K562 (cell line): Measurements from ENCODE around the gene DOCK8. TPM values are rescaled to one million over a fixed set of nuclear protein-coding genes. Genes with fewer than 3 reads are reported as not detected.

Experiments
- ELF4 ChIP-seq: fragments of 450-650 bp; formaldehyde crosslinking; IDR thresholded peaks from 2 replicates; pipeline ENCODE4 v1.4.0; 2022; ENCODE audit warnings: missing genetic modification characterization
- KLF16 ChIP-seq: IDR thresholded peaks from 2 replicates; pipeline ENCODE4 v1.6.1; 2016; ENCODE audit warnings: antibody characterized with exemption
- POLR2B ChIP-seq: fragments of 450-650 bp; IDR thresholded peaks from 2 replicates; pipeline ENCODE4 v1.6.1; 2018; ENCODE audit warnings: low read depth; ENCODE audit not compliant: partially characterized antibody
- PTBP1 ChIP-seq: fragments of 200-400 bp; formaldehyde crosslinking; IDR thresholded peaks from 2 replicates; pipeline ENCODE4 v1.6.1; 2017; ENCODE audit warnings: low read depth, low read length
- polyA plus RNA-seq, 8 experiments: library from polyadenylated mRNA; depleted of rRNA in 4 of 8; stranded (reverse) in 5 of 8; unstranded in 3 of 8; fragments of >200 nt; fragmentation: Nextera tagmentation in 2 of 8; fragmentation: Illumina TruSeq in 1 of 8; extraction: Ambion mirVana in 2 of 8; extraction: Trizol in 1 of 8; gene quantifications; 2 replicates each; pipeline versions ENCODE4 v1.2.1 to v1.2.3, GENCODE V29; 2011 to 2014; ENCODE audit warnings: inconsistent platforms in 1 of 8, missing spikeins in 1 of 8
- total RNA-seq, 7 experiments: library from RNA; depleted of rRNA in 6 of 7; stranded (reverse); fragments of >200 nt in 6 of 7; fragmentation: Illumina TruSeq in 2 of 7; extraction: Trizol in 2 of 7; gene quantifications; 2 replicates each; pipeline versions ENCODE4 v1.2.1 to v1.2.3, GENCODE V29; 2011 to 2021; ENCODE audit warnings: low replicate concordance in 1 of 7

The DOCK8 gene
- total and polyA plus RNA-seq, 9 of the 15 experiments (the other 6 are each of a cell fraction or from before 2014, with no cell fraction given): 14.4 to 53.8 (median 25.1) TPM

DNA sequence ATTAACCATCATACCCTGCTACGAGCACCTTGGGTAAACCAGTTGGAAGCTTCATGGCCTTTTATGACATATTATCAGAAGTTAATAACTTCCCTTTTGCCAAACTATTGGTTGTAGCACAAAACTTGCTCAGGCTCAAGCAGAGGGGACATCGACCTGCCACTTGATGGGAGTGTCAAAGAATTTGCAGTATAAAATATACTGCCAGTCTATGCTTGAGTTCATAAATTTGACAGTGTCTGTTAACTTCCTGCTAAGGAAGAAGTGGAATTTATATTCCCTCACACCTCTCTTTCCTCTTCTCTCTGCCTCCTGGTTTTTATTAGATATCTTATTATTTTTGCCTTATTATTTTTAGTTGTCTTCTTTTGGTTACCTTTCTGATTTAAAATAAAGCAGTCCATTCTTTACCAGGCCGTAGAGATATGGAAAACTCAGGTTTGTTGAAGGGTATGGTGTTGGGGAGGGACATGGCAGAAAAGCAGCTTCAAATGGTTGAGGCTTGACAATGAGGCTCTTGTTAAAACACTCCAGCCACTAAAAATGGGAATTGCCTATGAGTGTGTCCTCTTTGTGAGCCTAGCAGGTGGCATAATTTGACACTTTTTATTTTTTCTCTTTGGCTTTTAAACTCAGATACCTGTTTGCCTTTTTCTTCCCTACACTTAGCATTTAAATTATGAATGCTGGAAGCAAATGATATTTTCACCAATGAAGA lies 298.0 kb downstream of the DOCK8 start (continued):
- TF ChIP-seq KLF16 (no peak), ELF4 (no peak), PTBP1 (no peak), POLR2B (no peak)

Other genes with a start within 250 kb of the DOCK8 start
- 15.3 and 22.0 TPM in 2 replicates for gene WASHC1, start 185.4 kb upstream of the DOCK8 start, total RNA-seq (2014; rRNA removed)
- 2.9 and 4.6 TPM in 2 replicates for gene WASHC1, start 185.4 kb upstream of the DOCK8 start, total RNA-seq (2014; rRNA removed; fragmentation: Illumina TruSeq; extraction: Trizol)
- gene WASHC1, start 185.4 kb upstream of the DOCK8 start, total RNA-seq (2015; rRNA removed; fragmentation: Illumina TruSeq; extraction: Trizol): 11.0 and 12.1 TPM in 2 replicates
- 22.0 and 25.6 TPM in 2 replicates for gene WASHC1, start 185.4 kb upstream of the DOCK8 start, total RNA-seq (2021)
- gene WASHC1, start 185.4 kb upstream of the DOCK8 start, polyA plus RNA-seq (2011; rRNA removed): 13.7 and 23.0 TPM in 2 replicates
- 7.9 and 12.1 TPM in 2 replicates for gene WASHC1, start 185.4 kb upstream of the DOCK8 start, polyA plus RNA-seq (2014; fragmentation: Illumina TruSeq; extraction: Trizol)
- under 1 TPM; 0.21 to 0.62 TPM for gene WASHC1, start 185.4 kb upstream of the DOCK8 start, polyA plus RNA-seq (2014; fragmentation: Nextera tagmentation; extraction: Ambion mirVana)
- 22.1 and 27.3 TPM in 2 replicates for gene WASHC1, start 185.4 kb upstream of the DOCK8 start, polyA plus RNA-seq (2014; rRNA removed)
- 0.59 and 1.0 TPM in 2 replicates for gene FOXD4, start 96.4 kb upstream of the DOCK8 start, total RNA-seq (2014; rRNA removed)
- 0.18 and 0.26 TPM in 2 replicates for gene FOXD4, start 96.4 kb upstream of the DOCK8 start, total RNA-seq (2014; rRNA removed; fragmentation: Illumina TruSeq; extraction: Trizol)
- gene FOXD4, start 96.4 kb upstream of the DOCK8 start, total RNA-seq (2015; rRNA removed; fragmentation: Illumina TruSeq; extraction: Trizol): 0.47 and 0.87 TPM in 2 replicates
- gene FOXD4, start 96.4 kb upstream of the DOCK8 start, total RNA-seq (2021): 0.76 and 1.0 TPM in 2 replicates
- 0.41 and 0.74 TPM in 2 replicates for gene FOXD4, start 96.4 kb upstream of the DOCK8 start, polyA plus RNA-seq (2011; rRNA removed)
- gene FOXD4, start 96.4 kb upstream of the DOCK8 start, polyA plus RNA-seq (2014; fragmentation: Illumina TruSeq; extraction: Trizol): 0.45 and 0.60 TPM in 2 replicates
- gene FOXD4, start 96.4 kb upstream of the DOCK8 start, polyA plus RNA-seq (2014; fragmentation: Nextera tagmentation; extraction: Ambion mirVana): under 1 TPM in 1 of 2 experiments, not detected in 1; 0.06 TPM
- 0.81 and 1.6 TPM in 2 replicates for gene FOXD4, start 96.4 kb upstream of the DOCK8 start, polyA plus RNA-seq (2014; rRNA removed)
- gene ZNG1A, start 35.8 kb upstream of the DOCK8 start, total RNA-seq (2014; rRNA removed): 17.6 and 20.7 TPM in 2 replicates
- 43.4 and 50.2 TPM in 2 replicates for gene ZNG1A, start 35.8 kb upstream of the DOCK8 start, total RNA-seq (2014; rRNA removed; fragmentation: Illumina TruSeq; extraction: Trizol)
- gene ZNG1A, start 35.8 kb upstream of the DOCK8 start, total RNA-seq (2015; rRNA removed; fragmentation: Illumina TruSeq; extraction: Trizol): 35.4 and 39.7 TPM in 2 replicates
- gene ZNG1A, start 35.8 kb upstream of the DOCK8 start, total RNA-seq (2021): 29.0 and 30.1 TPM in 2 replicates
- 24.2 and 31.2 TPM in 2 replicates for gene ZNG1A, start 35.8 kb upstream of the DOCK8 start, polyA plus RNA-seq (2011; rRNA removed)
- gene ZNG1A, start 35.8 kb upstream of the DOCK8 start, polyA plus RNA-seq (2014; fragmentation: Illumina TruSeq; extraction: Trizol): 37.1 and 41.7 TPM in 2 replicates
- 10 to 100 TPM; 78.1 to 90.6 TPM for gene ZNG1A, start 35.8 kb upstream of the DOCK8 start, polyA plus RNA-seq (2014; fragmentation: Nextera tagmentation; extraction: Ambion mirVana)
- 34.9 and 42.9 TPM in 2 replicates for gene ZNG1A, start 35.8 kb upstream of the DOCK8 start, polyA plus RNA-seq (2014; rRNA removed)